GM19035 (cell line): ENCODE measurements around the gene PXDN.
"Not testable (repeated sequence)": the region's sequence is repeated elsewhere in the genome, so short reads cannot be mapped to it uniquely, and the experiment has no call there.

Source experiments
- ATAC-seq: cut with Tn5 transposase; IDR thresholded peaks from one replicate; pipeline ENCODE4 v1.9.1; 2021; ENCODE audit not compliant: unreplicated experiment

The PXDN gene

DNA sequence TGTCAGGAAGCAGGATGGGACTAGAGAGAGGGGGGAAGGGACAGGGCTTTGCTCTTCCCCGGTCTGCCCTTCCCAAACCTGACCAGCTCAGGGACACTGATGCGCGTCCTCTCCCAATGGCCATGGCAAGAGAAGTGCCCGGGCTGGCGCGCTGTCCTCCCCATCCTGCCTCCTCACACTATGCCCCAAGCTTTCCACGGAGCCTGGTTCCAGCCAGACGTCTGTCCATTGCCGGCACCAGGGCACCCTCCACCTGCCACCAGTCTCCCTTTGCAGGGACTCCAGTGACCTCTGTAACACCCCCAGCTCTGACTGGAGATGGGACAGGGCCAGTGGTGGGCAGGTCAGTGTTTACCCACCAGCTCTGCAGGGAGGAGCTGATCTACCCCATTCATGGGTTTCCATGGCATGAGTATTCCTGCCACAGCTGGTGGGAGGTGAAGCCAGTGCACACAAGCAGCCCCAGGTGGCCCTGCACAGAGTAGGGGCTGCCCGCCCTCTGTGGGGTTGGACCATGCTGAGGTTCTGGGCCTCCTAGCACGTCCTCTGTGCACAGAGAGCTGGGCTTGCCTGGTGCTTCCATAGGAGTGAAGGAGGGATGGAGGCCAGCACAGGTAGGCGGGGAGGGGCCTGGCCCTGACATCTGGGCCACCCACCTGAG lies 109.5 kb downstream of the PXDN start:
- no peak for ATAC-seq

DNA sequence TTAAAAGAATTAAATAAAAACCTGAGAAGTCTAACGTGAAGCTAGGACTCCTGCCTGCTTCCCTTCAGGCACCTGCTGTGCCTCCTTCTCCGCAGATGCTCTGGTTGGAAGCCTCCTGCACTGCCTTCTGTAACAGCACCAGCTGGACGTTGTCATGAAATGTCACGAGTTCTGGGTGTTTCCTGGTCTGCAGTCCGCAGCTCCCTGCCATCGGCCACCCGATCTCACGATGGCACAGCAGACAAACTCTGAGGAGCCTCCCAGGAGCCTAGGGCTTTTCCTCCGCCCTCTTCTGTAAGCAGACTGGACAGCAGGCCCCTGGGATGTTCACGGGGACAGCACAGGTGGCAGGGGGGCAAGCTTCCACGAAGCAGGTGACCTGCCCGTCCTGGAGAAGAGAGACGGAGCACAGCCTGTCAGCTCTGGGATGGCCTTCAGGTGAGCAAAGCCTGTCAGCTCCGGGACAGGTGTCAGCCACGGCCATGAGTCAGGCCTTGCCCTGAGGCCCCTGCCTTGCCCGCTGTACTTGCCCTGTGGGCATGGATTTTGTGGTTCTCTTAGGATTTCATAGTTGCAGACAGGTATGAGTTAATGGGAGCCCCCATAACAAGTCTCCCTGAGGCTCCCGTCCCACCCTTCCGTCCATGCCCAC lies 110.3 kb downstream of the PXDN start:
- no peak for ATAC-seq

DNA sequence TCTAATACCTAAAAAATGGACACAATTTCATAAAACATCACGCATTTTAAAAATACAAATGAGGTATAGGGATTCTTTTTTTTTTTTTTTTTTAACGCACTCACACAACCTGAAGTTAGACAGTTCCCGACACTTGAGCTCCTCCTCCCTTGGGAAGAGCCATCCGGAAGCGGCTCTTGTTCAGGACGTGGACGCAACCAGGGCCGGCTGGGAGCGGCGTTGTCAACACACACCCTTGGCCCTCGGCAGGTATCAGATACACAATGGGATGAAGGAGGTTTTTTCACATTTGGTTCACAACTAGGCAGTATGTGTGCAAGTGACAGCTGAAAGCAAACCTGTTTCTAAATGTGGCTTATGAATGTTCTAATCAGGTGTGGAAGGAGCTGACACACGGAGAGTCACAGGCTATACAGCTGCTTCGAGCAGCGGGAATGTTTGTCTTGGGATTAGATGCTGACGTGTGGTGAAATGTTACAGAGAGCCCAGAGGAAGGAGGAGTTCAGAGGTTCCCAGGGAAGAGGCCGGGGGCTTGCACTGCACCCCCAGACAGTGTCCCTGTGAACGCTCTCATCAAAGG lies 111.1 kb downstream of the PXDN start:
- no peak for ATAC-seq

DNA sequence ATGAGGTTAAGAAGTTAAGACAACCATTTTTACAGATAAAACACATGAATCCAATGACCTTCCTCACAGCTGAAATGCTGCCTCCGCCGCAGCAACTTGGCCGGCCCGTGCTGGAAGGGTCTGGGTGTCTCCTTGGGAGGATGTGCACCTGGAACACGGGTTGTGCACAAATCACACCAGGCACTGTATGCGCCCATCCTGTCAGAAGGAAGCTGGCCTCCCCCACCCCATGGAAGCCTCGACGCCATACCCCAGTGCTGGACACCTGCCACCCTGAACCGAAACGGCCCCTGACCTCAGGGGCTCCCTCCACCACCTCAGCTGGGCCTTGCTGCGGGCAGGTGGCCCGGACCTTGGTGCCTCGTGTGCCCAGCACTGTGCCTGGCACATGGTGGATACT lies 111.8 kb downstream of the PXDN start:
- no peak for ATAC-seq

DNA sequence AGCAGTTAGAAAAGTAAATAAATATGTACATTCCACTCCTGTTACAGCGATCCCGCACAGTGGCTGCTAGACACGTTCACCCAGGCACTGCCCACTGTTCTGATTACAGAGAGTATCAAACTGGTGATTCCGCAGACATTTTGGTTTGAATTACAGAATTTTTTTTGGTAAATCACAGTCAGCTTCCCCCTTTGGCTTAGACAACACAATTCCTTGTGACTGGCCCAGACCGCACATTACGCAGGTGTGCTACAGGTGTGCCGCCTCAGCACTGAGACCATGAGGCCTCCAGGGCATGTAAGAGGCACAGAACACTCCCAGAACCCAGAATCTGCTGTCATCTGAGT lies 112.3 kb downstream of the PXDN start:
- no peak for ATAC-seq

DNA sequence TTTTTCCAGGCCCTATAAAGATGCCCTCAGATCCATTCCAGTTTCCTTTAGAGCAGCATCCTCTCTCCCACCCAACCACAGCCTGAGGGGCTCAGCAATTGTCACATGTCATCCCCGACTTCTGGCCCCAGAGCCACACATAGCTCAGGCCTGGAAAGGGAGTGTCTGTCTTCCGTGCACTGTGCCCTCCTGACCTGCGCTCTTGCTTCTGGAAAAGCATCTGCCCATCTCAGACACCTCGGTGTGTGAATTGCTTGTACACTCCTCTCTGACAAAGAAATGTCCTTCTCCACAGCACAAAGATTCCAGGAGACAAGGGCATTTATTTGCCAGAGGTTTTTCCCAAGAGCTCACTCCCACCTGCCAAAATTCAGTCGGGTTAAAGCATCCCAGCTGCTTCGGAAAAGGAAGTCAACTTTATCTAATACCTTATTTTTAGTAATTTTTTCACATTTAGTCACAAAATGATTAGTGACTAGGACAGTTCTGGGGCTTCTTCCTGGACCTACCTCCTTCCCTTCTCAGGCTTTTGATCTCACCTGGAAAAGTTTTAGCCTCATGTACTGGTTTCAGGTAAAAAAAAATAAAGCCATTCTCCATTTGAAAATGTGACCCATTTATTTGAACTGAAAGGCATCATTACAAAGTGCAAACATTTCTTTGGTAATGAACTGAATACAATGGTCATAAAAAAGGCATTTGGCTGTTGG lies 112.9 kb downstream of the PXDN start:
- no peak for ATAC-seq

DNA sequence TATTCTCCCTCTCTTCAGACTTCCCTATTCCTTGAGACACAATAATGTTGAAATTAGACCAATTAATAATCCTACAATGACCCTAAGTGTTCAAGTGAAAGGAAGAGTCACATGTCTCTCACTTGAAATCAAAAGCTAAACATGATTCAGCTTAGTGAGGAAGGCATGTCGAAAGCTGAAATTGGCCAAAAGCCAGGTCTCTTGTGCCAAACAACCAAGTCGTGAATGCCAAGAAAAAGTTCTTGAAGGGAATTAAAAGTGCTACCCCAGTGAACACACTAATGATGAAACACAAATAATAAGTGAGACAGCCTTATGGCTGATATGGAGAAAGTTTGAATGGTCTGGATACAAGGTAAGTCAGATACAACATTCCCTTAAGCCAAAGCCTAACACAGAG lies 115.4 kb downstream of the PXDN start:
- ATAC-seq: no peak

DNA sequence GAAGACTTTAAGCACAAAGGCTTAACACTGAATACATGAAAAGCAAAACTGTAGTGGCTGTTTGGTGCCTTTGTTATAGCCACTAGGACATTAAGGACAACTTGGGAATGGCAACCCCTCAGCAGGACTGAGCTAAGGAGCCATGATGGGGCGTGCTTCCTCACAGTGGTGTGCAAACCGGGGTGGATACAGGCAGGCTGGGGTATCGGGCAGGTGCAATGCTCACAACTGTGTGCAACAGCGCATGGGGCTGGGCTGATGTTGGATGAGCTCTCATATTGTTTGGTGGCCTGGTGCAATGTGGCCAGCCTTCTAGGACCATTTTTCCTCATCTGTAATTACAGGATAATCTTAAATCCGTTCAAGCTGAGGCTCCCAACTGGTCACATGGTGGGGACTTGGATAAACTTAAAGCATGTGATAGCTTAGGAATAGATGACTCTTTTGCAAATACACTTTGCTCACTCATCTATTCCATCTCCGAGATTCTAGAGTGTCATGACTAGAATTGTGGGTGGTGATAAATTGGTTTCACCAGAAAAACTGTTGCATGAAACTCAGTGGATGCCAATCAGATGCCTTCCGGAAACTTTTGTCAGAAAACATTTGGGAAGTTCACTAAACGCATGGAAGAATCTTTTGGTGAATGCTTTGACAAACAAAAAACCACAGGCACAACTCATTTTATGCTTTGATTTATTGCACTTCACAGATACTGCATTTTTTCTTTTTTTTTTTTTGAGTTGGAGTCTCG lies 116.5 kb downstream of the PXDN start:
- ATAC-seq: no peak

DNA sequence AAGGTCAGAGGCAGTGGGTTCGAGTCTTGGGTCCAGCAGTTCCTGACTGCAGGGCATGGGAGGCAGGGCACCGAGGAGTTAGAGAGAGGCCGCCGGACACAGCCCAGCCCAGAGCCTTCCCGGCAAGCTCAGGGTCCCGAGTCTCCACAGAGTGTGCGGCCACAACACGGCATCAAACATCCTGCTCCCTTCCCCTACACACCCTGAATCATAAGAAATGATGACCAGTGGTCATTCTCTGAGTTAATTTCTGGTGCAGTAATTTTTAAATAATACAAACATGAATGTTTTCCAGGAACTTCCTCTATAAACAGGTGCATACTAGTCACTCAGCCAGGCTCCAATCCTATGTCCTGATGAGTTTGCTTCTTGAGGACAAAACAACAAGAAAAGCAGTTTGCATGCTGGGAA lies 118.0 kb downstream of the PXDN start:
- ATAC-seq: no peak

DNA sequence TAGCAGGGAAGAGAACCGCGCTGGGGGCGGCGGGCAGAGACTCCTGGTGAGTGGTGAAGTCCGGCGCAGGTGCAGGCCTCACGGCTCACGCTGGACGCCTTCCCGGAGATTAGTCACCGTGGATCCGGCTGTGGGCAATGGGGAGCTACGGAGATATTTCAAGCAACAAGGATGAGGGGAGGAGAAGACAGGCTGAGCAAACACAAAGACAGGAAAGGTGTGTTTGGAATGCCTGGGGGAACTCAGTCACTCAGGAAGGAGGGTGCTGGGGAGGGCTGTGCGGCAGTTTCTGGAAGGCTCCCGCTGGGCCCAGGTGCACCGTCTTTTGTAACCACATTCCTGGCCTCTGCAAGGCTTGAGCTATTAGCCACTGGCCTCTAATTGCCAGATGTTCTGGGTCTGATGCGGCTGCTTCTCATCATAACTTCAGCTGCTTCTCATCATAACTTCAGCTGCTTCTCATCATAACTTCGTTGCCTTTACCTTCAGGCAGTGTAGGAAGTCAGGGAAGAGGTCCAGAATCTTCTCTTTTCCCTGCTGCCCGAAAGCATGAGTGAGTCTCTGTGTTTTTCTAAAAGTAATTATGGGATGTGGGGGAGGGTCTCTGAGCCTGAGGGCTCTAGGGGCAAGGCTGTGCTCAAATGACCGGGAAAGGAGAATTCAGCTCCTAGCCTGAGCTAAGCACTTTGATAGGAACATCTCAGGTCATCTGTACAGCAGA lies 118.9 kb downstream of the PXDN start:
- no peak for ATAC-seq

DNA sequence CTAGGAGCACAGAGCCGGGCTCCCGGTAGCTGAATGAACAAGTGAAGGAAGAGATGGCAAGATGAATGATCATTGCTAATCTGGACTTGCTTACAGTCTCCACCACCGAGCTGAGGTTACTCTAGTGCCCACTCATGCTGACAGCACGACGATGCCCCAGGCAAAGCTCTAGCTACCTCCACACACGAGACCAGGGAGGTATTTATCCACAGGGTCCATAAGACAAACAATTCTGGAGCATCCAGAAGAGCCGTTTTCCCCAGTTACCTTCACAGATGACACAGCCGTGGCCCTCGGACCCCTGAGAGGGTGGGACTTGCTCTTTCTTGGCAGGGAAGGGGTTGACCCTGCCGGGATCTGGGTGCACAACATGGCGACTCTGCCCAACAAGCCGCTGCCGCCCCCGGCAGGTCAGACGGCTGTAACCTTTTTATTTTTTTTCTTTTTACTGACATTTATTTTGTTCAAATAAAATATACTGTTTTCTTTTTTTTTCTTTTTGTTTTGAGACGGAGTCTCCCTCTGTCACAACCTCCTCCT lies 120.3 kb downstream of the PXDN start:
- ATAC-seq: no peak

DNA sequence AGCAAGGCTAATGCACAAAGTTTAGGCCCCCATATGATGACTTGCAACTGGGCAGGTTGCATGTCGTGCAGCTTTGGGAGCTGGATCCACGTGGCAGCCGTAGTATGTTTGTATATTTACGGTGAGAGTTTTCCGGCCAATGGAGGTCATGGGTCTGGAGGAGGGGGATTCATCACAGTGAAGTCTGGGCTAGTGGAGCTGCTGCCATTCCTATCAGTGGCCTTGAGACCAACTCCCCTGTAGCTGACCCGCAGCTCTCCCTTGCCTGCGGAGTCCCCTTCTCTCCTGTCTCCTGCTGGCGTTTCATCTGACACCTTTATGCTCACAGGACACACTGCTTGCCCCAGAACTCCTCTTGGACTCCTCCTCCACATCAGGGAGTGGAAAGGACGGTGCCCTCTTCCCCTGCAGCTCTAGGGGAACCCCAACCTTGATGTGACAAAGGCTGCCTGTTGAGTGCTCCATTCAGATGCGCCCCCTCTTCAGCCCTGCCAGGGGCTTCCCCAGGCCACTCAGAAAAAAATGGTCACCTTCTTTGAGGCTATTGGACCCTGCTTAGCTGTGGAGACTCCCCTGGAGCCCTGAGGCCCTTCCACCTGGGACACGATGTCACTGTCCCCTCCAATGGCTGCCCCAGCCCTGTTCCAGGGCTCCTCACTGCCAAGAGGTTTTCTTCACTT lies 121.7 kb downstream of the PXDN start:
- ATAC-seq: no peak

DNA sequence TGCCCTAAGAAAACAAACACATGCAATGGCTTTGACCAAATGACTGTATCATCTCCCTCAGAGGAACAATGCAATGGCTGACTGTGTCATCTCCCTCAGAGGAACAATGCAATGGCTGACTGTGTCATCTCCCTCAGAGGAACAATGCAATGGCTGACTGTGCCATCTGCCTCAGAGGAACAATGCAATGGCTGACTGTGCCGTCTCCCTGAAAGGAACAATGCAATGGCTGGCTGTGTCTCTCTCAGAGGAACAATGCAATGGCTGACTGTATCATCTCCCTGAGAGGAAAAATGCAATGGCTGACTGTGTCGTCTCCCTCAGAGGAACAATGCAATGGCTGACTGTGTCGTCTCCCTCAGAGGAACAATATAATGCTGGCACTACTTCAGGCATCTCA lies 122.3 kb downstream of the PXDN start:
- not testable (repeated sequence) for ATAC-seq

DNA sequence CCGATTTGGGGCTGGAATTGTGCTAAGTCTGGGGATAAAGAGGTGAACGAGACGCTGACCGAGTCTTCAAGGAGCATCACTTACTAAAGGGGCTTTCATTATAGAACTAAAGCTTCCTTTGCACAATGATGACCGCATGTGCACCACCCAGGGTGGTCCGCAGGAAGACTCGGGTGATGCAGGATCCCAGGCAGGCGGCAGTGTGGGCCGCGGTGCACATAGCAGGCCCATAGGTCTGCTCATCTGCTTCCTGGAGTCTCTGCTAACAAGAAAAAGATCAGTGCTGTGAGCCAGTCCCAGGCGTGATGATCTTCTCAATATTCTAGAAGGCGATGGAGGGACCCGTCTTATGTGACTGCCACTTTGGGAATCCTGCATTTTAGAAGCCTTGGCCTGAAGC lies 122.8 kb downstream of the PXDN start:
- no peak for ATAC-seq

DNA sequence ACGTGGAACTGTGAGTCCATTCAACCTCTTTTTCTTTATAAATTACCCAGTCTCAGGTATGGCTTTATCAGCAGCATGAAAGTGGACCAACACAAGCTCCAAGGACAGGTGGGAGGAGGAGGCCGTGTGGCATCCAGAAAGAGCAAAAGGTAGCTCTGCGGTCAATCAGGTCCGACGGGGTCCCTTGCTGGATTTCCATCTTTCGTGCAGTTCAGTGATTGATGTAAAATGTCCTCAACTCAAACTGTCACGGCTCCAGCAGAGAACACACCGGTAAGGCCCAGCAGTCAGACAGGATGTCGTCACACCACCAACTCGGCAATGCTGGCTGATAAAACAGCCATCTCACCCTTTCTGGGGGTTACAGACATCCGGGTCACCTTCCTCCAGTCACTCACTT lies 123.3 kb downstream of the PXDN start:
- no peak for ATAC-seq

DNA sequence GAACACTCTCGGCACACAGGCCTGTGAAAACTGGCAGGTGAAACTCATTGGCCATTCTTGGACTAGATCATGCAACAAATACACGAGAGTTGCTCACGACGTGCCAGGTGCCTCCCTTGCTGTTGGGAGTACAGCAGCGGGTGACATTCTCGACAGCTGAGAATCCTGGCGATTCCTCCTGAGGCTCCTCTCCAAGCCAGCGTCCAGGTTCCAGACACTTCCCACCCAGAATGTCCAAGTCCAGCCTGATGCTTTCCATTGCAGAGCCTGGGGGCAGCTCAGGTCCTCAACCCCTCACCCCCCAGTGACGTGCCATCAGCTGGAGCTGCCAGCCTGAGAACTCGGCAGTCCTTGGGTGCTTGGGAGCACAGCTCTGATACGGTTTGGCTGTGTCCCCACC lies 124.2 kb downstream of the PXDN start:
- ATAC-seq: no peak

DNA sequence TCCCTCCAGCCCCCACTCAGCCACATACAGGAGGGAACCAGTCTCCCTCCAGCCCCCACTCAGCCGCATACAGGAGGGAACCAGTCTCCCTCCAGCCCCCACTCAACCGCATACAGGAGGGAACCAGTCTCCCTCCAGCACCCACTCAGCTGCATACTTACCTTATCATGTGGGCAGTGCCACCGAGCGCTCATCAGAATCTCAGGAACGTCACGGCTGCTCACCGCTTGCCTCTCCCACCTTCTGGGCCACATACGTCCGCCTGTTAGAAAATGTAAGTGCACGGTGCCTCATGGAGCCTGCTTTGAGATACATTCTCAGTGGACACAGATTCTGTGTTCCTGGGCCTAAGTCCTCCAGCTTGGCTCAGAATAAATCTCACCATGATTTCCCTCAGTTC lies 124.8 kb downstream of the PXDN start:
- ATAC-seq: no peak

DNA sequence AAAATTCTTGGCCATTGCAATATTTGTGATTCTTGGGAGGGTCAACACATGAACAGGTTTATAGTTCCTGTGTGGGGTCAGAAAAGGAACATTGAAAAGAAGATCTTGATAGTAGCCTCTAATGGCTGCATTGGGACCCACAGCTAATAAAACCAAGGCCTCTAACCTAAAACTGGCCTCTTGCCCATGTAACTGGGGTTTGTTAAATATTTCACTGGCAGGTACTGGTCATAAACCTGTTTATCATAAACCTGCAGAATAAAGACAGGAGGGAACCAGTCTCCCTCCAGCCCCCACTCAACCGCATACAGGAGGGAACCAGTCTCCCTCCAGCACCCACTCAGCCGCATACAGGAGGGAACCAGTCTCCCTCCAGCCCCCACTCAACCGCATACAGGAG lies 125.3 kb downstream of the PXDN start:
- no peak for ATAC-seq

DNA sequence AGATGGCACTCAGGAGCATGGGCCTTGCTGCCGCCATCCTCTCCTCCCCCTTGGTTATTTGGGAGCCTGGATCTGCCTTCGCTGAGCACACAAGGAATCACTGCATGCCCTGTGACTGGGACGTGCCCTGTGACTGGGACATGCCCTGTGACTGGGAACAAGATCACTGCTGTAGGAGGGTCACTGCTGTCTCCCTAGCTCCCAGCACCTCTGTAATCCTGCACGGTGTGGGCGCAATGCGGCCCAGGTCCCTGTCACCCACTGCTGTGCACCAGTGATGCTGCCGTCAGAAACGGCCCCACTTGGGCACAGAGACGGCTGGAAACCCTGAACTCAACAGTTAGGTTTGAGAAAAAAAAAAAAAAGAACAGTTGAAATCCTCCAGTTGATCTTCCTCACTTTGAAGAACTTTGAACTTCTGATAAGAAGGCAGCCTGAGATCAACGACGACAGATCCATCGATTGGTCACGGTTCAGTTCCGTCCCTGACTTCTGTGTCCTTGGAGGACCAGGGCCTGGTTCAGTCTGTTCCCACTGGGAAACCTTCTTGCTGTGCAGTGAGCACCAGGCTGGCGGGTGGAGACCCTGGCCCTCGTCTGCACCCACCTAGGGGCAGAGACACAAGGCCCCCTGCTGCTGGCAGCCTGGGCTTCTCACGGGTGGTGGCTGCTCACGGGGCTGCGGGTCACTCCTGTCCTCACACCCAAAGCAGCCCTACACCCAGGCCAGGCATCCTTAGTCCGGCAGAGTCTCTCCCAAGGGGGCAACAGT lies 125.9 kb downstream of the PXDN start:
- ATAC-seq: no peak
